ENCODE data around the gene CRMP1.

Gene CRMP1

GRCh38 chr4:5885733-5886132 is 7.2 kb downstream of the CRMP1 start:
- Mint-ChIP-seq H3K27ac (no peak overlapping the region), H3K4me3 (no peak overlapping the region), H3K9me3 (no peaks in the 10 kb centered on the region), H3K36me3 (ENCODE audit: low read depth) (no peaks in the 10 kb centered on the region), H3K27me3 (ENCODE audit: low read depth, poor library complexity) (peaks cover 24% of the 10 kb centered on the region), H3K4me1 (peaks cover 20% of the 10 kb centered on the region)
- TF ChIP-seq CTCF (IDR thresholded peaks at IDR 0.05): no peak
- no peak for DNase-seq

GRCh38 chr4:5884796-5885195 is 8.1 kb downstream of the CRMP1 start:
- H3K27ac Mint-ChIP-seq: no peak overlapping the region
- no peak for DNase-seq
- H3K9me3 Mint-ChIP-seq: no peaks in the 10 kb centered on the region
- peaks cover 12% of the 10 kb centered on the region for H3K4me1 Mint-ChIP-seq
- TF ChIP-seq CTCF (IDR thresholded peaks at IDR 0.05): no peak
- H3K27me3 Mint-ChIP-seq (ENCODE audit: low read depth, poor library complexity): peaks cover 15% of the 10 kb centered on the region
- no peak overlapping the region for H3K4me3 Mint-ChIP-seq
- no peaks in the 10 kb centered on the region for H3K36me3 Mint-ChIP-seq (ENCODE audit: low read depth)

GRCh38 chr4:5883916-5884315 is 9.0 kb downstream of the CRMP1 start:
- TF ChIP-seq CTCF (IDR thresholded peaks at IDR 0.05): no peak
- no peak for DNase-seq
- H3K27ac Mint-ChIP-seq: no peak overlapping the region
- H3K9me3 Mint-ChIP-seq: no peaks in the 10 kb centered on the region
- H3K4me1 Mint-ChIP-seq: peaks cover 3% of the 10 kb centered on the region
- no peak overlapping the region for H3K4me3 Mint-ChIP-seq
- H3K27me3 Mint-ChIP-seq (ENCODE audit: low read depth, poor library complexity): peaks cover 9% of the 10 kb centered on the region
- H3K36me3 Mint-ChIP-seq (ENCODE audit: low read depth): no peaks in the 10 kb centered on the region

GRCh38 chr4:5882947-5883346 is 9.9 kb downstream of the CRMP1 start:
- H3K36me3 Mint-ChIP-seq (ENCODE audit: low read depth): no peaks in the 10 kb centered on the region
- no peaks in the 10 kb centered on the region for H3K9me3 Mint-ChIP-seq
- H3K4me3 Mint-ChIP-seq: no peak overlapping the region
- H3K4me1 Mint-ChIP-seq: no peaks in the 10 kb centered on the region
- H3K27me3 Mint-ChIP-seq (ENCODE audit: low read depth, poor library complexity): peaks cover 8% of the 10 kb centered on the region
- H3K27ac Mint-ChIP-seq: no peak overlapping the region
- TF ChIP-seq CTCF (IDR thresholded peaks at IDR 0.05): no peak
- no peak for DNase-seq

- Mint-ChIP-seq H3K4me1 (no peaks in the 10 kb centered on the region), H3K27me3 (ENCODE audit: low read depth, poor library complexity) (peaks cover 5% of the 10 kb centered on the region), H3K9me3 (no peaks in the 10 kb centered on the region), H3K27ac (no peak overlapping the region), H3K4me3 (no peak overlapping the region), H3K36me3 (ENCODE audit: low read depth) (no peaks in the 10 kb centered on the region)
- peak; percentile 36 for DNase-seq
- no peak for TF ChIP-seq CTCF (IDR thresholded peaks at IDR 0.05)
These were observed 11.5 kb downstream of the CRMP1 start for GRCh38 chr4:5881340-5881739.

- peaks cover 6% of the 10 kb centered on the region for H3K36me3 Mint-ChIP-seq (ENCODE audit: low read depth)
- no peak for TF ChIP-seq CTCF (IDR thresholded peaks at IDR 0.05)
- peaks cover 5% of the 10 kb centered on the region for H3K27me3 Mint-ChIP-seq (ENCODE audit: low read depth, poor library complexity)
- no peak for DNase-seq
- H3K4me1 Mint-ChIP-seq: no peaks in the 10 kb centered on the region
- H3K4me3 Mint-ChIP-seq: no peak overlapping the region
- H3K27ac Mint-ChIP-seq: no peak overlapping the region
- no peaks in the 10 kb centered on the region for H3K9me3 Mint-ChIP-seq
These were observed 14.5 kb downstream of the CRMP1 start for GRCh38 chr4:5878359-5878758.

All from nephron progenitor cell (in vitro differentiated cells).